Gastroesophageal sphincter (tissue), 3 donors: ENCODE measurements around the gene MGRN1.

ENCODE experiments used
- CTCF ChIP-seq, 4 experiments: fragments of 200-600 bp in 2 of 4; fragments of 450-650 bp in 2 of 4; sonication (generic) in 1 of 4; IDR thresholded peaks; one replicate each; pipeline ENCODE4 v1.5.1; 2017 to 2019; ENCODE audit warnings: antibody characterized with exemption in 4 of 4, mild to moderate bottlenecking in 2 of 4, moderate library complexity in 2 of 4
- EP300 ChIP-seq: sonication (generic); formaldehyde crosslinking; IDR thresholded peaks from one replicate; pipeline ENCODE4 v1.6.1; 2017; ENCODE audit warnings: antibody characterized with exemption, mild to moderate bottlenecking

- TF ChIP-seq CTCF (IDR thresholded peaks at IDR 0.05) (no peak), EP300 (no peak)
Observed at GRCh38 chr16:4696172-4696904, 71.7 kb downstream of the MGRN1 start.
